PFSK-1 (cell line): ENCODE data around the gene PCMT1. TPM values are rescaled to one million over a fixed set of nuclear protein-coding genes. Genes with fewer than 3 reads are reported as not detected.

Experiments used
- FOXP2 ChIP-seq: optimal IDR thresholded peaks from 2 replicates; pipeline ENCODE3; 2011; ENCODE audit warnings: borderline replicate concordance, control low read depth, inconsistent platforms; ENCODE audit not compliant: insufficient read depth; ENCODE audit errors: extremely low read length, extremely low read depth
- POLR2AphosphoS5 ChIP-seq: IDR thresholded peaks from 2 replicates; pipeline ENCODE4 v1.6.1; 2012; ENCODE audit warnings: low read depth, mild to moderate bottlenecking, control low read depth, low read length, moderate library complexity
- REST ChIP-seq, 2 experiments: IDR thresholded peaks; 2 replicates each; pipeline versions ENCODE4 v1.6.1 to v1.8.0; 2011 to 2012; ENCODE audit warnings: low read depth in 2 of 2, low read length in 2 of 2, control low read depth in 1 of 2, inconsistent platforms in 1 of 2, mild to moderate bottlenecking in 1 of 2, moderate library complexity in 1 of 2; ENCODE audit not compliant: insufficient read depth in 1 of 2
- SIN3A ChIP-seq: IDR thresholded peaks from 2 replicates; pipeline ENCODE4 v1.6.1; 2012; ENCODE audit warnings: mild to moderate bottlenecking, low read length, moderate library complexity, borderline replicate concordance; ENCODE audit not compliant: insufficient read depth
- TAF1 ChIP-seq: IDR thresholded peaks from 2 replicates; pipeline ENCODE4 v1.6.1; 2012; ENCODE audit warnings: low read length, control low read depth, borderline replicate concordance; ENCODE audit not compliant: insufficient read depth
- polyA plus RNA-seq: library from polyadenylated mRNA; unstranded; fragments of >200 nt; gene quantifications from one replicate; pipeline ENCODE4 v1.2.1, GENCODE V29; 2012; ENCODE audit warnings: low read depth, missing spikeins; ENCODE audit not compliant: insufficient read length

The PCMT1 gene
- 123 TPM for polyA plus RNA-seq

GRCh38 chr6:149749594-149750135 is at the start of gene PCMT1:
Gene PCMT1, plus strand, starts transcription at chr6:149749741. Its CDS starts 161 bp downstream, at chr6:149749902.
- 0 out of 2 replicates have a peak, but pooled peaks have one; percentile 73 for TF ChIP-seq SIN3A
- TF ChIP-seq POLR2AphosphoS5 = peak; percentile 89
- peak; percentile 84; the same call in 1 of the 2 replicates for TF ChIP-seq TAF1
- peak; percentile 23 for TF ChIP-seq FOXP2
- TF ChIP-seq REST (IDR thresholded peaks at IDR 0.05; ENCODE audit: insufficient read depth in 1 of 2, low read depth in 2 of 2, low read length in 2 of 2) = 0 out of 4 replicates have a peak, but pooled peaks of 1 of the 2 experiments have one; percentile 36

- no peak for TF ChIP-seq POLR2AphosphoS5
- no peak for TF ChIP-seq REST (IDR thresholded peaks at IDR 0.05; ENCODE audit: insufficient read depth in 1 of 2, low read depth in 2 of 2, low read length in 2 of 2)
- no peak for TF ChIP-seq TAF1
- no peak for TF ChIP-seq FOXP2
- TF ChIP-seq SIN3A = no peak
Observed at GRCh38 chr6:149701714-149702113, 47.8 kb upstream of the PCMT1 start.

GRCh38 chr6:149711711-149712110 is 37.8 kb upstream of the PCMT1 start:
- TF ChIP-seq FOXP2 (no peak), REST (IDR thresholded peaks at IDR 0.05; ENCODE audit: insufficient read depth in 1 of 2, low read depth in 2 of 2, low read length in 2 of 2) (no peak), POLR2AphosphoS5 (no peak), TAF1 (no peak), SIN3A (no peak)

GRCh38 chr6:149714442-149714841 is 35.1 kb upstream of the PCMT1 start:
- TF ChIP-seq SIN3A (no peak), POLR2AphosphoS5 (no peak), TAF1 (no peak), REST (IDR thresholded peaks at IDR 0.05; ENCODE audit: insufficient read depth in 1 of 2, low read depth in 2 of 2, low read length in 2 of 2) (no peak), FOXP2 (no peak)
